GM19193 (cell line): ENCODE data around the gene HNRNPUL1.

Experiments
- POLR2A ChIP-seq: IDR thresholded peaks from 4 replicates; pipeline ENCODE4 v1.6.1; 2011; ENCODE audit not compliant: insufficient read depth, insufficient read length; ENCODE audit errors: extremely low read depth

Gene HNRNPUL1

GRCh38 chr19:41226874-41227390 is 37.2 kb upstream of the HNRNPUL1 start:
- no peak for TF ChIP-seq POLR2A

- TF ChIP-seq POLR2A: no peak
Measured at GRCh38 chr19:41228486-41228885, 35.7 kb upstream of the HNRNPUL1 start.

GRCh38 chr19:41230067-41230857 is 33.9 kb upstream of the HNRNPUL1 start:
- no peak for TF ChIP-seq POLR2A

- TF ChIP-seq POLR2A: no peak
Measured at GRCh38 chr19:41232686-41233085, 31.5 kb upstream of the HNRNPUL1 start.

- no peak for TF ChIP-seq POLR2A
Measured at GRCh38 chr19:41233748-41234240, 30.4 kb upstream of the HNRNPUL1 start.

GRCh38 chr19:41234512-41235168 is 29.5 kb upstream of the HNRNPUL1 start:
- TF ChIP-seq POLR2A: no peak

GRCh38 chr19:41235480-41235879 is 28.7 kb upstream of the HNRNPUL1 start:
- no peak for TF ChIP-seq POLR2A

GRCh38 chr19:41238244-41238643 is 25.9 kb upstream of the HNRNPUL1 start:
- TF ChIP-seq POLR2A: no peak

- no peak for TF ChIP-seq POLR2A
Measured at GRCh38 chr19:41239363-41239762, 24.8 kb upstream of the HNRNPUL1 start.

- TF ChIP-seq POLR2A: no peak
Measured at GRCh38 chr19:41239961-41240574, 24.1 kb upstream of the HNRNPUL1 start.

GRCh38 chr19:41241859-41242258 is 22.3 kb upstream of the HNRNPUL1 start:
- no peak for TF ChIP-seq POLR2A

- TF ChIP-seq POLR2A: no peak
Measured at GRCh38 chr19:41244117-41244516, 20.1 kb upstream of the HNRNPUL1 start.

- no peak for TF ChIP-seq POLR2A
Measured at GRCh38 chr19:41245843-41246242, 18.3 kb upstream of the HNRNPUL1 start.

GRCh38 chr19:41248895-41249294 is 15.3 kb upstream of the HNRNPUL1 start:
- no peak for TF ChIP-seq POLR2A

- TF ChIP-seq POLR2A: no peak
Measured at GRCh38 chr19:41249707-41250423, 14.3 kb upstream of the HNRNPUL1 start.
